ENCODE data around the gene CFAP299.

- TF ChIP-seq POLR2AphosphoS5 (IDR thresholded peaks at IDR 0.05) (no peak), EP300 (IDR thresholded peaks at IDR 0.05) (no peak), POLR2A (IDR thresholded peaks at IDR 0.05; ENCODE audit: low read depth) (no peak)
Measured at GRCh38 chr4:80306260-80306659, 29.3 kb upstream of the CFAP299 start.

Measured in esophagus muscularis mucosa (tissue), 3 donors.